ENCODE results near the gene TARDBP.
"Not testable (repeated sequence)": the region's sequence is repeated elsewhere in the genome, so short reads cannot be mapped to it uniquely, and the experiment has no call there.

TARDBP gene

DNA sequence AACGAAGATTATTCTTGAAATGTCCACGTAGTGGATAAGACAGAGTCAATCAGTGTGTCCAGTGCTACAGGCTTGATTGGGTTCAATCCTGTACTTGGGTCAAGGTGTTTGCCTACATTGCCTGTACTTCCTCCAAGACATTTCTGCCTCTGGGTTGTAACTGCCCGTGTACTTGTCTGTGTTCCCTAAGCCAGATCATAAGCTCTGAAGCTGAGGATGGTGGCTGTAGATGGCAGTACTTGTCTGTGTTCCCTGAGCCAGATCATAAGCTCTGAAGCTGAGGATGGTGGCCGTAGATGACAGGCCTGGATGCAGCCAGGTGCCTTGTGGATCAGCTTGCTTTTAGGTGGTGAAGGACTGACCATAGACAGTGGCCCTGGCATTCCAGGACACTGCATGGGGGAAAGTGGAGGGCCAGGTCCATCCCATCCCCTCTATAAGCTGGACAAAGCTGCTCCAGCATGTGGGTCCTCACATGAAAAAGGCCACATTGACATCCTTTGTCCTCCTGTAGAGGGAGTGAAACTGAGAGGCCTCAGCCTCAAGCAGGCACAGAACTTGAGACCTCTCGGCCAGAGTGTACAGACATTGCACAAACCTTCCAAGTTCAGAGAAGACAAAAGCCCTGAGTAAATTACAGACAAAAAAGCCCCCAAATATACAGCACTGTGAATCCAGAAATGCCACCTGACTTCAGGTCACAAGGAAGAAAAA is 49.4 kb downstream of the TARDBP start:
- no peak for DNase-seq

DNA sequence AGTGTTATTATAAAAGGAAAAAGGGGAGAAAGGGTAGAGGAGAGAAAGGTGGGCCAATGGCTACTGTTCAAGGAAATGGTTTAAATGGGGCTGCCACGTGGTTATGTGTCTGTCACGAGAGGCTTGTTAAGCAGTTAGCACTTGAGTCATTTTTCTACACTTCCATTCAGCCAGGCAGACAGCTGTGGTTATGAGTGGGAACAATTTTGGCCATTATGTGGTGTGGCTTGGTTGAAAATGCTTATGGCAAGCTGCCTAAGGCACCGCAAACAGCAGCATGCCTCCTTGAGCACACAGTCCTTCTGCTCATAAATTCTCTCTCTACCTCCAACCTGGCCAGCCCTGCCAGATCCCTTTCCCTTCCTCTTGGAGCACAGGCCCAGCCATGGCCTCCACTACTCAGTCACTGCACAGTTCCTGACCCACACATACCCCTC is 50.5 kb downstream of the TARDBP start:
- no peak for DNase-seq

DNA sequence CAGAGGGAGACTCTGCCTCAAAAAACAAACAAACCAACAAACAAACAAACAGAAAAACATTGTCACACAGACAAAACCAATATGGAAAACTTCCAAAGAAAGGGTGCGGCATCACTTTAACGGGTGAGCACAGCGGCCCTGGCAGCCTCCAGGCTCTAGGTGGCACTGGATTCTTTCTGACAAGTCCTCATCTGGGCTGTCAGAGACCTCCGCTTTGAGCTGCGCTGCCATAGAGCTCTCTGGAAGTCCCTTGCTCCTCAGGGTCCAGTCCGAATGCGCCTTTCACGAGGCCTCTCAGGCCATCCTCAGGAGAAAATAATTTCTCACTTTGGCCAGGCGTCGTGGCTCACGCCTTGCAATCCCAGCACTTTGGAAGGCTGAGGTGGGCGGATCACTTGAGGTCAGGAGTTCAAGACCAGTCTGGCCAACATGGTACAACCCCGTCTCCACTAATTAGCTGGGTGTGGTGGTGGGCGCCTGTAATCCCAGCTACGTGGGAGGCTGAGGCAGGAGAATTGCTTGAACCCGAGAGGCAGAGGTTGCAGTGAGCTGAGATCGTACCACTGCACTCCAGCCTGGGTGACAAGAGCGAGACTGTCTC is 51.6 kb downstream of the TARDBP start:
- not testable (repeated sequence) for DNase-seq

DNA sequence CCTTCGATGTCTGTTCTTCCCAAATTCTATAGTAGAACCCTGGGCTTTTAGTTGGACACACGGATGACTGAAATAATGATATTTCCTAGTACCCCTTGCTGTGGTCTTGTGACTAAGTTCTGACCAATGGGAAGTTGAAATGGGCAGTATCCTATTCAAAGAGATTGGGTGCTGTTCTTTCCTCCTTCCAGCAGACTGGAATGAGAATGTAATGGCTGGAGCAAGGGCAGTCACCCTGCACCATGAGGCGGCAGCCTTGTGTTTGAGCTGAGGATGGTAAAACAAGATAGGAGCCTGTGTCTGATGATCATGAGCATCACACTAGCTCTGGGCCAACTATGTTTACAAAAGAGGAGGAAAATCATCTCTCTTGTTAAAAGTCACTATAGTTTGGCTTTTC is 52.5 kb downstream of the TARDBP start:
- DNase-seq: no peak

DNA sequence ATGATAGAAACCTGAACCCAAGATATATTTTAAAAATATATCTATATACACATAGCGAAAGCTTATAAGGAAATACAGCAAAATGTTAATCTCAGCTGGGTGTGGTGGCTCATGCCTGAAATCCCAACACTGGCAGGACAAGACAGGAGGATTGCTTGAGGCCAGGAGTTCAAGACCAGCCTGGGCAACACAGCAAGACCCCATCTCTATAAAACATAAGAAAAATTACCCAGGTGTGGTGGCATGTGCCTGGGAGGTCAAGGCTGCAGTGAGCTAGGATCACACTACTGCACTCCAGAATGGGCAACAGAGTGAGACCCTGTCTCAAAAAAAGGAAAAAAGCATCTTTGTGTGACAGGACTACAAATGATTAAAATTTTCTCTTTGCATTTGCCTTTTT is 53.3 kb downstream of the TARDBP start:
- no peak for DNase-seq

DNA sequence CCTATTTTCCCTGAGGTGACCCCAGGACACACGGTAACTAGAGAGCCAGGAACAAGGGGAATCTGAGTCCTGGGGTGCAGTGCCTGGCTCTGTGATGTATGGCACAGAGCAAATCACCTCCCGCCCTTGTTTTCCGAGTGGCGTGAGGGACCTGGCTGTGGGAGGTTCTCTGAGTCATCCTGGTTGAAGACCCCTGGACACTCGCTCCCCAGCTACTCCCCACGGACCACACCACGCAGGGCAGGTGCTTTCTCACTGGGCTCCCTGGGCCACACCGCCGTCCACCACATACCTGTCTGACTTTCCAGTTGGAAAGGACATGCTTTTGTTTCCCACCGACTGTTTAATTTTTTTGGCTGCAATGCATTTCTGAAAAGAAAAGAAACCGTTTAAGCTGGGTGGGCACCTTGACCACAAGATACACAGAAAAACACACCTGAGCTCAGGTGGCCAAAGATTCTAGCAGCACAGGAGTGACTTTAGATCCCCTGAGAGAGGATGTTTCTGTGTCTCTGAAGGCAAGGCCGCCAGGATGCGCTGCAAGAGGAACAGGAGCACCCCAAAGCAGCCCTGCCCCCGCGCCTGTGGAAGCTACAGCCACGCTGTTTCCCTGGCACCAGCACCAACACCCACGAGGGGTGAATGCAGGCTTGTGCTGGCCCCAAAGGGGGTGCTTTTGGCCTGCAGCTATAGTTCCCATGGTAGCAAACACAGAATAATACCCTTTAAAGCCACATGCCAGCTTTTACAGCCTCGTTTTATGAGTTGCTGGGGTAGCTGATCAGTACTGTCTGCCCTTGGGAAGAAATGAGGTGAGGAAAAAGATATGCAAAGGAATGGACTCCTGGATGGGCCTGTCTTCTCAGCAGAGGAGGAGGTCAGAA is 55.5 kb downstream of the TARDBP start:
- DNase-seq: no peak

DNA sequence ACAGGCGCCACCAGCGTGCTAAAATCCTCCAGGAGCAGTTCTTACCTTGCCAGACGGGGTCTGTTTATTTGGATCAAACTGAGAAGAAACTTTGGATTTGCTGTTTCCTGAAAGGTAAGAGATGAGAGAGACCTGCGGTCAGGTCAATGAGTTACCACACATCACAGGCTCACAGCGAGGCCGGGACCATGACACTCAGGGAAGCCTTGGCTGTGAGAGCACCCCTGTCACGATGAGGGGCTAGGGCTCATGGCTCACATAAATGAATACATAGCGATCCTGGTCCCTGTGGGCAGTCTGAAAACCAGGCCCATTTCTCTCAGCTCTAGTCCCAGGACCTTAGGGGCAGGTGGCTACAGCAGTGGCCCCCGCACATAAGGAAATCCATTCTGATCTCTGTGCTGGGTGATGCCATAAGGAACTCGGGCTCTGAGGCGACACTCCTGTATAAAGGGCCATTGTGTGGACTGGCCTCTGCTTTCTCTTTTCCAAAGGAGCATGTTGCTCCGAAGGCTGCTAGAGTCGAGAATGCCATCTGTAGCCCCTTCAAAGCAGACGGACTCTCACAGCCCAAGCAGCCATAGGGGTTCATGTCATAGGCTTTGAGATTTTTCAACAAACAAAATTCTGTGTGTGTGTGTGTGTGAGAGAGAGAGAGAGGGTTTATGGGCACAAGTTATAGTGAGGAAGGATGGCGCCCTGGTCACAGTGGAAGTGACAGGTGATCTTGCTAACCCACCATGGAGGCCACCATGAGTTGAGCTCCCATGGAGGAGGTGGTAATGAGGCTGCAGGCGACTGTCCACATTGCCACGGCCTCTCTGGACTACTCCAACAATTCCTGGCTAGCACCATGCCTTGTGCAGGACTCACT is 56.4 kb downstream of the TARDBP start:
- DNase-seq: no peak

DNA sequence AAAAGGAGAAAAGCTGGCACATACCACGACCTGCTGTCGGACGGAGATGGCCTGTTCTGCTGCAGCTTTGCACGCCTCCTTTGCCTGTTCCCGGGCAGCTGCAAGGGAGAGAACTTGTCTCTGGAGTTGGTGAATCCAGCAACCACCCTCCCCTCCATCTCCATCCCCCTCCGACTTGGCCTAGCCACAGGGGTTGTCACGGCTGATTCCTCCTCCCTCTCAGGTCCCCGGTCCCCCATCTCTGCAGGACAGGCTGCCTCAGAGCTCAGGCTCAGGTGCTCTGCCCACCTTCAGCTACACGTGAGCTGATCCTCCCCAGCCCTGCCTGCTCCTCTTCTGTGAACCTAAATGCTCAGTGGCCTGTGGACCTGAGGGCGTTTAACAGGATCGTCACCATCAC is 58.4 kb downstream of the TARDBP start:
- no peak for DNase-seq

DNA sequence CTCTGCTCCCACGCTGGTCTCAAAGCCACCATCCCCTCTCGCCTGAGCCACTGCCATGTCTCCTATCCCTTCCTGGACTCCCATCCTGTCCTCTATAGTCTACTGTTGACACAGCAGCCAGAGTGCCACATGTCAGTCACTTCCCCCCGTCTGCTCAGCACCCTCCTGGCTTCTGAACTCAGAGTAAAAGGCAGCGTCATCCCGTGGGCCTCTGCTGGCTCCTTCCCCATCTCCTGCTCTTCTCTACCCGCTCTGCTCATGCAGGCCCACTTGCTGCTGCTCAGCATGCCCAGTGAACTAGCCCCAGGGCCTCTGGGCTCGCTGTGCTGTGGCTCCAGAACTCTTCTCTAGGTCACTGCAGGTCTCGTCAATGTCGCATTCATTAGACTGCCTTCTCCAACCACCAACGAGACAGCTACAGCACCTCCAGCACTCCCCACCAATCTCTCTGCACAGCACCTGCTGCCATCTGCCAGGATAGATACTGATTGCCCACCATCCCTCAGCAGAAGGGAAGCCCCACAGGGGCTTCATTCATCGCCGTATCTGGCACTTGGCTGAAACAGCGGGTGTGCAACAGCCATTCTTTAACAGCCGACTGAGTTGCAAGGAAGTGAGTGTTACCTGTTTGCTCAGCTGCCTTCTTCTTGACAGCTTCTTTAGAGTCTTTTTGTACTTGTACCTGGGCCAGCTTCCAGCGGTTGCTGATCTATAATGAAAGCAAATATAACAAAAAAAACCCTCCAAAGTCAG is 59.2 kb downstream of the TARDBP start:
- DNase-seq: no peak

DNA sequence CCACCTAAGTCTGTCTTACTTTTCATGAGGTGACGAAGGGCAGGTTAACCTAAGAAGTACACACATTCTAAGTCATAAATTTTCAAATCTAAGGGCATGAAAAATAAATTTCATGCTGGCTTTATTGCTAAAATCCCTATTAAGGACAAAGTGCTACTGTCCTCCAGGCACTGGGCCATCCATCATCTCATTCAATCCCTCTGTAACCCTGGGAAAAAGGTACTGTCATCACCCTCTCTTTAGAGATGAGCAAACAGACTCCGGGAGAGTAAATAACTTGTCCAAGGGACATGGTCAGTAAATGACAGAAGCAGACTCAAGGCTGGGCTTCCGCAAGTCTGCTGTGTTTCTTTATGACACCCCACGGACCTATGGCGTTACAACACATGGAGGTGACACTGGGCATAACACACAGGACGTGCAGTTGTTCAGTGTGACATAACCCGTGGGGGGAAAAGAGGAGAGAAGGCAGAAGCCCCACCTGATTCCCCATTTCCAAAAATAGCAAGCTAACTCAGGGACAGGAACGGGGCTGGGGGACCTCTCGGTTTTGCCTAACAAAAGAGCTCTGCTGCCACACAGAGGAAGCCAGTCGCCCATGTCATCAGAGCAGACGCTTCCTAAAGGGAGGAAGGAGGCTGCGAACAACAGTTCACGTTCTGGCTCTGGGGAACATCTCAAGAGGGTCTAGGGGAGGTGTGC is 59.9 kb downstream of the TARDBP start:
- no peak for DNase-seq

DNA sequence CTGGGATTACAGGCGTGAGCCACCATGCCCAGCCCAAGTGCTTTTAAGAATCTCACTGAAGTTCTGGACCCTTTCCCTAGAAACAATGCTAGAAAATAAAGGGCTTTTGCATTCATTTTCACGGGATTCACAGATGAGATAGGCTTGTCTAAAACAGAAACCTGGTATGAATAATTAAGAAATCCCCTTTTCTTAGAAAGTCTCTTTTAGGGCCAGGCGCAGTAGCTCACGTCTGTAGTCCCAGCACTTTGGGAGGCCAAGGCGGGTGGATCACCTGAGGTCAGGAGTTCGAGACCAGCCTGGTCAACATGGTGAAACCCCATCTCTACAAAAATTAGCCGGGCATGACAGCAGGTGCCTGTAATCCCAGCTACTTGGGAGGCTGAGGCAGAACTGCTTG is 60.9 kb downstream of the TARDBP start:
- not testable (repeated sequence) for DNase-seq
